Measurements from ENCODE around the gene STPG1.

DNA sequence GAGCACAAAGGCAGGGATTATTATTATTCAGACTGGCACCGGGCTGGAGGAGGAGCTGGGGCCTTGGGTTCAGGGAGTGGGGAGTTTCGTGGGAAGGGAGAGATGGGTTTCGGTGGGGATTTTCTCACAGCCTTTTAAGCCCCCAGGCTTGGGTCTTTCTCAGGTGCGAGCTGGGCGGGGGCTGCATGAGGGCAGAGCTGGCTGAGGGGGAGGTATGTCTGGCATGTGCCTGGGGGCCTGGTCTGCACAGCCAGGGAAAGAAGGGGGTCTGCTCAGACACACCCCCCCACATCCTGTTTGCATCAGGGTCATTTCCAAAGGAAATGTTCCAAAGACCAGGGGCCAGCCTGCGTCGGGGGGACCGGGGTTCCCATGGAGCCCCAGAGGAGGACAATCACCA is 72.8 kb downstream of the STPG1 start:
- TF ChIP-seq, protein P1, sequence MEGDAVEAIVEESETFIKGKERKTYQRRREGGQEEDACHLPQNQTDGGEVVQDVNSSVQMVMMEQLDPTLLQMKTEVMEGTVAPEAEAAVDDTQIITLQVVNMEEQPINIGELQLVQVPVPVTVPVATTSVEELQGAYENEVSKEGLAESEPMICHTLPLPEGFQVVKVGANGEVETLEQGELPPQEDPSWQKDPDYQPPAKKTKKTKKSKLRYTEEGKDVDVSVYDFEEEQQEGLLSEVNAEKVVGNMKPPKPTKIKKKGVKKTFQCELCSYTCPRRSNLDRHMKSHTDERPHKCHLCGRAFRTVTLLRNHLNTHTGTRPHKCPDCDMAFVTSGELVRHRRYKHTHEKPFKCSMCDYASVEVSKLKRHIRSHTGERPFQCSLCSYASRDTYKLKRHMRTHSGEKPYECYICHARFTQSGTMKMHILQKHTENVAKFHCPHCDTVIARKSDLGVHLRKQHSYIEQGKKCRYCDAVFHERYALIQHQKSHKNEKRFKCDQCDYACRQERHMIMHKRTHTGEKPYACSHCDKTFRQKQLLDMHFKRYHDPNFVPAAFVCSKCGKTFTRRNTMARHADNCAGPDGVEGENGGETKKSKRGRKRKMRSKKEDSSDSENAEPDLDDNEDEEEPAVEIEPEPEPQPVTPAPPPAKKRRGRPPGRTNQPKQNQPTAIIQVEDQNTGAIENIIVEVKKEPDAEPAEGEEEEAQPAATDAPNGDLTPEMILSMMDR (IDR thresholded peaks at IDR 0.05): no peak
- TF ChIP-seq ZFX (IDR thresholded peaks at IDR 0.05; ENCODE audit: borderline replicate concordance): no peak
